B cell (primary cell): ENCODE measurements around the gene RBP2.

ENCODE experiments used
- CTCF ChIP-seq: fragments of 200-600 bp; IDR thresholded peaks from one replicate; pipeline ENCODE4 v1.8.0; 2022; ENCODE audit warnings: antibody characterized with exemption, mild to moderate bottlenecking
- EZH2 ChIP-seq: IDR thresholded peaks from 2 replicates; pipeline ENCODE4 v1.6.1; 2012; ENCODE audit warnings: borderline replicate concordance, low read depth, mild to moderate bottlenecking, moderate library complexity, low read length; ENCODE audit not compliant: insufficient read depth, poor library complexity, severe bottlenecking

GRCh38 chr3:139523166-139523565 lies 46.9 kb upstream of the RBP2 start:
- no peak for TF ChIP-seq CTCF
- TF ChIP-seq EZH2, result no peak
